ENCODE results near the gene TMCC1. TPM values are rescaled to one million over a fixed set of nuclear protein-coding genes. Genes with fewer than 3 reads are reported as not detected.

Gene TMCC1
- total and polyA plus RNA-seq, 7 donors, result 10.3 to 35.2 (median 27.6) TPM

- TF ChIP-seq POLR2A (IDR thresholded peaks at IDR 0.05) (no peak), POLR2AphosphoS5 (IDR thresholded peaks at IDR 0.05) (no peak), CTCF (IDR thresholded peaks at IDR 0.05) (no peak), EP300 (IDR thresholded peaks at IDR 0.05) (no peak)
- H3K4me3 ChIP-seq, result no peak overlapping the region
- H3K36me3 ChIP-seq, result no peaks in the 10 kb centered on the region
- no peak overlapping the region for H3K27ac ChIP-seq
- no peaks in the 10 kb centered on the region for H3K27me3 ChIP-seq
- no peaks in the 10 kb centered on the region for H3K9me3 ChIP-seq
- intact Hi-C loops (cut with DNase I), result no loop called here
- no peak for DNase-seq
- 92 to 97% methylated on average over 2 of the region's 2 CpGs for WGBS, 2 donors
- peaks cover 0 to 48% (median 19%) of the 10 kb centered on the region in 4 donors for H3K4me1 ChIP-seq
Measured at GRCh38 chr3:129690963-129691362, 202.5 kb downstream of the TMCC1 start.

- Histone ChIP-seq H3K9me3 (no peaks in the 10 kb centered on the region), H3K27ac (no peak overlapping the region), H3K4me1 (peaks cover 0 to 48% (median 19%) of the 10 kb centered on the region in 4 donors), H3K4me3 (no peak overlapping the region), H3K36me3 (no peaks in the 10 kb centered on the region), H3K27me3 (no peaks in the 10 kb centered on the region)
- TF ChIP-seq CTCF (IDR thresholded peaks at IDR 0.05), result no peak
- no peak for TF ChIP-seq EP300 (IDR thresholded peaks at IDR 0.05)
- peak in 1 of 4 donors; percentile 12 for TF ChIP-seq POLR2AphosphoS5 (IDR thresholded peaks at IDR 0.05)
- no peak for TF ChIP-seq POLR2A (IDR thresholded peaks at IDR 0.05)
- intact Hi-C loops (cut with DNase I), result no loop called here
- no peak for DNase-seq
Measured at GRCh38 chr3:129690406-129690805, 203.1 kb downstream of the TMCC1 start.

GRCh38 chr3:129689036-129689435 is 204.5 kb downstream of the TMCC1 start:
- Histone ChIP-seq H3K27me3 (no peaks in the 10 kb centered on the region), H3K4me3 (no peak overlapping the region), H3K4me1 (peaks cover 0 to 50% (median 19%) of the 10 kb centered on the region in 4 donors), H3K9me3 (no peaks in the 10 kb centered on the region), H3K27ac (peak overlapping the region; percentile 53 to 76 (median 73)), H3K36me3 (no peaks in the 10 kb centered on the region)
- intact Hi-C loops (cut with DNase I), result loop anchor here (5.0 kb wide), 1 partner anchor 37 kb away; no protein-coding TSS in a partner anchor
- no peak for DNase-seq
- 88 to 89% methylated on average over 3 of the region's 3 CpGs for WGBS, 2 donors
- TF ChIP-seq EP300 (IDR thresholded peaks at IDR 0.05) (no peak), POLR2A (IDR thresholded peaks at IDR 0.05) (no peak), CTCF (IDR thresholded peaks at IDR 0.05) (no peak)

GRCh38 chr3:129688271-129688895 is 205.1 kb downstream of the TMCC1 start:
- Histone ChIP-seq H3K27me3 (no peaks in the 10 kb centered on the region), H3K9me3 (no peaks in the 10 kb centered on the region), H3K4me3 (peak overlapping the region; percentile 28 to 44 (median 38)), H3K4me1 (peaks cover 0 to 51% (median 19%) of the 10 kb centered on the region in 4 donors), H3K36me3 (no peaks in the 10 kb centered on the region), H3K27ac (peak overlapping the region; percentile 53 to 76 (median 73))
- intact Hi-C loops (cut with DNase I), result loop anchor here (5.0 kb wide), 1 partner anchor 36 kb away; no protein-coding TSS in a partner anchor
- TF ChIP-seq EP300 (IDR thresholded peaks at IDR 0.05), result no peak
- TF ChIP-seq POLR2AphosphoS5 (IDR thresholded peaks at IDR 0.05), result no peak
- TF ChIP-seq POLR2A (IDR thresholded peaks at IDR 0.05), result no peak
- no peak for TF ChIP-seq CTCF (IDR thresholded peaks at IDR 0.05)
- peak; percentile 88 for DNase-seq
- WGBS, 2 donors, result 78 to 85% methylated on average over 11 of the region's 11 CpGs
